ENCODE measurements around the gene MED23.

- TF ChIP-seq NANOG (IDR thresholded peaks at IDR 0.05; ENCODE audit: borderline replicate concordance): no peak
- TF ChIP-seq, protein P1, sequence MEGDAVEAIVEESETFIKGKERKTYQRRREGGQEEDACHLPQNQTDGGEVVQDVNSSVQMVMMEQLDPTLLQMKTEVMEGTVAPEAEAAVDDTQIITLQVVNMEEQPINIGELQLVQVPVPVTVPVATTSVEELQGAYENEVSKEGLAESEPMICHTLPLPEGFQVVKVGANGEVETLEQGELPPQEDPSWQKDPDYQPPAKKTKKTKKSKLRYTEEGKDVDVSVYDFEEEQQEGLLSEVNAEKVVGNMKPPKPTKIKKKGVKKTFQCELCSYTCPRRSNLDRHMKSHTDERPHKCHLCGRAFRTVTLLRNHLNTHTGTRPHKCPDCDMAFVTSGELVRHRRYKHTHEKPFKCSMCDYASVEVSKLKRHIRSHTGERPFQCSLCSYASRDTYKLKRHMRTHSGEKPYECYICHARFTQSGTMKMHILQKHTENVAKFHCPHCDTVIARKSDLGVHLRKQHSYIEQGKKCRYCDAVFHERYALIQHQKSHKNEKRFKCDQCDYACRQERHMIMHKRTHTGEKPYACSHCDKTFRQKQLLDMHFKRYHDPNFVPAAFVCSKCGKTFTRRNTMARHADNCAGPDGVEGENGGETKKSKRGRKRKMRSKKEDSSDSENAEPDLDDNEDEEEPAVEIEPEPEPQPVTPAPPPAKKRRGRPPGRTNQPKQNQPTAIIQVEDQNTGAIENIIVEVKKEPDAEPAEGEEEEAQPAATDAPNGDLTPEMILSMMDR (conservative IDR thresholded peaks at IDR 0.05; ENCODE audit: low read depth in 2 of 2): no peak
- TF ChIP-seq EZH2 (IDR thresholded peaks at IDR 0.05; ENCODE audit: low read depth, unreplicated experiment): no peak
- TF ChIP-seq POLR2AphosphoS5 (IDR thresholded peaks at IDR 0.05; ENCODE audit: low read depth): no peak
- TF ChIP-seq REST (IDR thresholded peaks at IDR 0.05; ENCODE audit: unreplicated experiment): no peak
These were observed 30.2 kb upstream of the MED23 start for GRCh38 chr6:131658287-131658686.
